ENCODE measurements around the gene RRAGC.

- no peak for TF ChIP-seq CTCF (IDR thresholded peaks at IDR 0.05)
- TF ChIP-seq POLR2A (IDR thresholded peaks at IDR 0.05) = no peak
- TF ChIP-seq POLR2AphosphoS5 (IDR thresholded peaks at IDR 0.05) = no peak
- TF ChIP-seq EP300 (IDR thresholded peaks at IDR 0.05) = no peak
These were observed 39.2 kb upstream of the RRAGC start for GRCh38 chr1:38898653-38899230.

All from suprapubic skin (tissue), 4 donors.